ENCODE data around the gene DERA.
"Not testable (repeated sequence)": the region's sequence is repeated elsewhere in the genome, so short reads cannot be mapped to it uniquely, and the experiment has no call there.

DERA gene

DNA sequence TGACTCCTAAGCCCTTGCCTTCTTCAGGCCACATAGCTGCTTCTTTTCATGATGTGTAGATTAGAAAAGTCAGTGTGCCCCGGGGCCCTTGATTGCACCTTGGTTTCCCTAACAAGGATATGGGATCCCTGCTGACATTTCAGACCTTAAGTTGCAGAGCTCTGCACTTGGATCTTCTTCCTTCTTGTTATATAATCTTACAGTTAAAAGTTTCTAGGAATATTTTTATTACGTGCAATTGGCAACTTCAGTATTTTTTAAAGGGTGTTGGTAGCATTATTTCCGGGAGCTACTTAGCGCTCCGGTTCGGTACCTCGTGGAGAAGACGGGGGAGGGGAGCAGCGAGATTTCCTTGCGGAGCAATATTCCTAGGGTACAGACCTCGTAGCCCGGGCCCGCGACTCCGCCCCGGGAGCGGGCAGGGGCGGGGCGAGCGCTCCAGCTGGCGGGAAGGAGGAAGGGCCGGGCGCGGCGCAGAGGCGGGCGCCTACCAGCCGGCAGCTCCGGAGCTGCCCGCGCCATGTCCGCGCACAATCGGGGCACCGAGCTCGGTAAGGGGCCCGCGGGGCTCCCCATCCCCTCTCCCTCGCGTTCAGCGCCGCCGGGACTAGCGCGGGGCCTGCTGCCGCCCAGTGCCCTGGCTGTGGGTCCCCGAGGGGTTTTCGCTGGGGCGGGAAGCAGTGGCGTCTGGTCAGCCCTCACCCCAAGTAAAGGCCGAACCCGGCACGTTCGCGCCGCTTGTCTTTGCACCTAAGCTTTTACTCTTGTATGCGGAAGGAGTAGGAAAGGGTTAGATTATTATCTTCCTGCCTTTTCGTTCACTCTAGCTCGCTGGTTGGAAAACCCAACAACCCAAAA is at the start of gene DERA:
TSS of gene DERA (plus strand) at position 469 of the 858 bp plus-strand sequence. CDS start at position 521, 52 bp downstream.
- peak; percentile 90 for DNase-seq (ENCODE audit: low spot score)

DNA sequence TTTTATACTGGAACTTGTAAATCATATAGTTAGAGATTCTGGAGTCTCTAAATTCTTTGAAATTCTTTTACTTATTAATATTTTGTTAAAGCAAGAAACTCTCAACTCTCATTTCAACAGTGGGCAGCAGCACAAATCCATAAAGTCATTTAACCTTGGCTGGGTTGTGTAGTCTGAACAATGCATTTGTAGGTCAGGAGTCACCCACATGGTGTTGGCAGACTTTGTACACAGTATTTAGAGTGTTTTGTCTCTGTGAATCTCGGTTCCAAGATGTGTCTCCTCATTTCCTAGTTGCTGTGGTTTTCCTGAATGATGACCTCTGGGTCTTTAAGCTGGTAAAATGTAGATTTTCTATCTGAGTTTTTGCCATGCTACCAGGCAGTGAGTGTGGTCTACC is 49.7 kb upstream of the DERA start:
- no peak for DNase-seq (ENCODE audit: low spot score)

DNA sequence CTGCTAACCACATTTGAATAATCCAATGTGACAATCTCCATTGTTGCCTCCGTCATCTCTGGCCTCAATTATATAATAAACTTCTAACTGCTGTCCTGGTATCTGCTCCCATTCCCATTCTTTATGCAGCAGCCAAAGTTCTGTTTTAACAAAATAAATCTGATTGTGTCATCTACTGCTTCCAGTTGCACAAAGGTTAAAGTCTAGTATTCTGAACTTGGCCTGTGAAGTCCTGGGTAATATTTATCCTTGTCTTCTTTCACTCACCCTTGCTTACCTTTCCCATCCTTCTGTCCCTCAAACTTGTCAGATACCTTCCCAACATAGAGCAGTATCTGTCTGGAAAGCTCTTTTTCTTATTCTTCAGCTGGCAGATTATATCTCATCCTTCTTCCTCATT is 48.3 kb upstream of the DERA start:
- DNase-seq (ENCODE audit: low spot score) = no peak

DNA sequence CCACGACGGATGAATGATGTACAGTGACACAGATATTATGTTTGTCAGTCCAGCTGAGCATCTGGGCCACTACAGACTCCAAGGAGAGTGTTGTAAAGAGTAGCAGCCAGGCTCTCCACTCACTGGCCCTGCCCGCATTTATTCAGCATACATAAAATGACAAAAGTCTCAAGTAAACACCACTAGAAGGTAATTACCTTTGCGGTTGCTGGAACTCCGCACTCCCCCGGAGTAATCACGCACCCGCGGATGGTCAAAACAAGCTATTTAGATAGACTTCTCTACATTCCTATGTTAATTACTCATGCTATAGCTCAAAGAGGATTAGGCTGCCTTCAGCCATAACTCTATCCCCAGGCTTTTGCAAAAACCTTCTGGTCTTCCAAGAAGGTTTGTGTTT is 47.8 kb upstream of the DERA start:
- DNase-seq (ENCODE audit: low spot score) = no peak

DNA sequence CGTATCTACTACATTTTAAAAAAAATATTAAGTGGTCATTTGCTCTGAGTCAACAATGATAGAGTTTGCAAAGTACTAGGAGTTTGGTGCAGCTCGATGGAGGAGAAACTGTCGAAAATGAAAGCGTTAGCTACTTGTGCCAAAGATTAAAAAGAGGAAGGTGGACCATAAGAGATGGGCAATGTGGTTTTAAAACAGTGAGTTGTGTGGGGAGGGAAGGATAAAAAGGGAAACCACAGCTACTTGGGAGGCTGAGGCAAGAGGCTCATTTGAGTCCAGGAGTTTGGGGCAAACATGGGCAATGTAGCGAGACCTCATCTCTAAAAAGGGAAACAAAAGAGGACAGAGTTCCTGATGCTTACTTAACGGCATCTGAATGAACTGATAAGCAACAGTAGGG is 47.1 kb upstream of the DERA start:
- DNase-seq (ENCODE audit: low spot score) = no peak

DNA sequence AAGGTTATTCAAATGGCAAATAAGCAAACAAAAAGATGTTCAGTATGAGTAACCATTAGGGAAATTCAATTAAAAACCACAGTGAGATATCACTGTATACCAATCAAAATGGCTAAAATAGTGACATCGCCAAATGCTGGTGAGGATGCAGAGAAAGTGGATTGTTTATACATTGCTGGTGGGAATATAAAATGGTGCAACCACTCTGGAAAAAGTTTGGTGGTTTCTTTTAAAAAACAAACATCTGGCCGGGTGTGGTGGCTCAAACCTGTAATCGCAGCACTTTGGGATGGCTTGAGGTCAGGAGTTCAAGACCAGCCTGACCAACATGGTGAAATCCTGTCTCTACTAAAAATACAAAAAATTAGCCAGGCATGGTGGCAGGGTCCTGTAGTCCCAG is 42.9 kb upstream of the DERA start:
- no peak for DNase-seq (ENCODE audit: low spot score)

DNA sequence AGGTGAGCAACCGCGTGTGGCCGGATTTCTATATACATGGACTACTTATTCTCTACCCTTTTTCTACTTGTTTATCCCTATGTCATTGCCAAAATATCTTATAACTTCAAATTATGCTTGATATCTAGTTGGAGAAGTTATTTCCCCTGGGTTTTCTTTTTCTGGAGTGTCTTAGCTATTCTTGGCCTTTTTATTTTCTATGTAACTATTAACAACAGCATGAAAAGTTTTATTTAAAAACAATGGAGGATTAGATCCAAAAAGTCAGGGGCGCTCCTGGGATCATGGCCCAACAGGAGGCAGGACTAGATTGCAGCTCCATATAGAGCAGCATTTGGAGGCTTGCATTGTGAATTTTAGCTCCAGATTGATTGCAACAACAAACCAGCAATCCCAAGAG is 37.6 kb upstream of the DERA start:
- no peak for DNase-seq (ENCODE audit: low spot score)

DNA sequence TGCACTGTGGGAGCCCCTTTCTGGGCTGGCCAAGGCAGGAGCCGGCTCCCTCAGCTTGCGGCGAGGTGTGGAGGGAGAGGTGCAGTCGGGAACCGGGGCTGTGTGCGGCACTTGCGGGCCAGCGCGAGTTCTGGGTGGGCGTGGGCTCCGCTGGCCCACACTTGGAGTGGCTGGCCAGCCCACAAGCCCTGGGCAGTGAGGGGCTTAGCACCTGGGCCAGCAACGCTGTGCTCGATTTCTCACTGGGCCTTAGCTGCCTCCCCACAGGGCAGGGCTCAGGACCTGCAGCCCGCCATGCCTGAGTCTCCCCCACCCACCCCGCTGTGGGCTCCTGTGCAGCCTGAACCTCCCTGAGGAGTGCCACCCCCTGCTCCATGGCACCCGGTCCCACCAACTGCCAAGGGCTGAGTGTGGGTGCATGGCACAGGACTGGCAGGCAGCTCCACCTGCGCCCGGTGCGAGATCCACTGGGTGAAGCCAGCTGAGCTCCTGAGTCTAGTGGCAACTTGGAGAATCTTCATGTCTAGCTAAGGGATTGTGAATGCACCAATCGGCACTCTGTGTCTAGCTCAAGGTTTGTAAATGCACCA is 36.5 kb upstream of the DERA start:
- DNase-seq (ENCODE audit: low spot score) = not testable (repeated sequence)

DNA sequence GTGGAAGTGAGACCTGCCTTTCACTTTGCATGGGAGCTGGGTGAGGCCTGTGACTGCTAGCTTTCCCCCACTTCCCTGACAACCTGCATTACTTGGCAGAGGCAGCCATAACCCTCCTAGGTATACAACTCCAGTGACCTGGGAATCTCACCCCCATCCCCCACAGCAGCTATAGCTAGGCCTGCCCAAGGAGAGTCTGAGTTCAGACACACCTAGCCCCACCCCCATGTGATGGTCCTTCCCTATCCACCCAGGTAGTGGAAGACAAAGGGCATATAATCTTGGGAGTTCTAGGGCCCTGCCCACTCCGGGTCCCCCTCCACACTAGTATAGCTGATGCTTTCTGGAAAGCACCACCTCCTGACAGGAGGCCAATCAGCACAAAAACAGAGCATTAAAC is 35.3 kb upstream of the DERA start:
- no peak for DNase-seq (ENCODE audit: low spot score)

DNA sequence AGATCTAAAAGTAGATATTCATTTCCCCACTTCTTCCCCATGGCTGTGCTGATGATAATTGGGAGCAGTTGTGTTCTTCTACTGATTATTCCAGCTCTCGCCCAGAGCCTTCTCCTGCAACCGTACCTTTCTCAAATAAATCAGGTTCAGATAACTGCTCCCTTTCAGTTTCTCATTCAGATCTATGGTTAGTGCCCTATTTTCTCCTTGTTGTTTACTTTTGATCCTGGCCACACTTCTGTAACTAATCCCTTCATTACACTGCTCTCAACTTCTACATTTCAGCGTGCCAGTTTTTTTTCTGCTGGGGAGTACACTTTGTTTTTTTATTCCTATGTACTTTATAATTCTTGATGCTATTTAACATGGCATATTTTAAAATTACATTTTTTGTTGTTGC is 31.7 kb upstream of the DERA start:
- no peak for DNase-seq (ENCODE audit: low spot score)

DNA sequence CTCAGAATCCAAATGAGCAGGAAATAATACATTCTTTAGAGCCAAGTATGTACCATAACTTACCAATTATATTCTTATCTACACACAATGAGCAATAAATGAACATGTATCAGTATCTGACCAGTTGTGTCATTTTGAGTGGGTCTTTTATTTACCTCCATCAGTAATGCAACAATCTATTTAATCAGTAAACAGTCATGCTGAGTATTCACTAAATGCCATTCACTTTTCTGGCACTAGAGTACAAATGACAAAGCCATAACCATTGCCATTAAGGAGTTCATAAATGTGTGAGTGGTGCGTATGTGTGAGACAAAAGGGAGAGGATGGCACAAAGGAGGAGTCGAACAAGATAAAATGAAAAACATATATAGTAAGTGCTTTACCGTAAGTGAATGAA is 30.4 kb upstream of the DERA start:
- no peak for DNase-seq (ENCODE audit: low spot score)

DNA sequence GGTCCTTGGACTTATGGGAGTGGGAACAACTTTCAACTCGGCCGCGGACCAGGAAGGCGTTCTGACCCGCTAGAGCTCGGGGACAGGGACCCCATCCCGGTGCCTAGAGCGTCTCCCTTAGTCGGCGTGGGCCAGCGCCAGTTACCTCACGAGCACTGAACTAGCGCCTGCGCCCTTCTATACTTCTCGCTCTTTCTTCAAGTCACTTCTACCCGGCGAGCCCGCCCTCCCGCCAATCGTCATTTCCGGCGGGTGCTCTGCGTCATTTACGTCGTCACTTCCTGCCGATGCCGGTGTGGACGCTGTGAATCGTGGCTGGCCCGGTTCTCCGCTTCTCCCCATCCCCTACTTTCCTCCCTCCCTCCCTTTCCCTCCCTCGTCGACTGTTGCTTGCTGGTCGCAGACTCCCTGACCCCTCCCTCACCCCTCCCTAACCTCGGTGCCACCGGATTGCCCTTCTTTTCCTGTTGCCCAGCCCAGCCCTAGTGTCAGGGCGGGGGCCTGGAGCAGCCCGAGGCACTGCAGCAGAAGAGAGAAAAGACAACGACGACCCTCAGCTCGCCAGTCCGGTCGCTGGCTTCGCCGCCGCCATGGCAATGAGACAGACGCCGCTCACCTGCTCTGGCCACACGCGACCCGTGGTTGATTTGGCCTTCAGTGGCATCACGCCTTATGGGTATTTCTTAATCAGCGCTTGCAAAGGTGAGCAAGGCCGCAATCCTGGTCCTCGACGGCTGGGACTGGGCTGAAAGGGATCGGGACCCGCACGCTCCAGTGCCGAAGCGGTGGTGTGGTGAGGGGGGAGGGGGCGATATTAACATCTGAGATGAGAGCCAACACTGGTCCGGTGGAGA is 28.8 kb upstream of the DERA start, which contains the start of gene STRAP:
TSS of gene STRAP (plus strand) at position 270 of the 854 bp plus-strand sequence. CDS start at position 591, 321 bp downstream.
- peak; percentile 94 for DNase-seq (ENCODE audit: low spot score)

DNA sequence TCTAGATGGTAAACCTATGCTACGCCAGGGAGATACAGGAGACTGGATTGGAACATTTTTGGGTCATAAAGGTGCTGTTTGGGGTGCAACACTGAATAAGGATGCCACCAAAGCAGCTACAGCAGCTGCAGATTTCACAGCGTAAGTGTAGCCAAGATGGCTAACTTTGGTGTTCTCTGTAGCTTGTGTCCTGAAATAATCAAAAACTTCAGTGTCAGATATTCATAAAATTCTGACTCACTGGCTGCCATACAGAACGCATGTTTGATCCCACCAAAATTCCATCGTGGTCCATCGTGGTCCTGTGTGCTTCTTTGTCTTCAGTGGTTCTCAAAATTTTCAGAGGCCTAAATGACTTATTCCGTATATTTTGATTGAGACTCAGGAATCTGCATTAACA is 27.6 kb upstream of the DERA start:
- DNase-seq (ENCODE audit: low spot score) = no peak

DNA sequence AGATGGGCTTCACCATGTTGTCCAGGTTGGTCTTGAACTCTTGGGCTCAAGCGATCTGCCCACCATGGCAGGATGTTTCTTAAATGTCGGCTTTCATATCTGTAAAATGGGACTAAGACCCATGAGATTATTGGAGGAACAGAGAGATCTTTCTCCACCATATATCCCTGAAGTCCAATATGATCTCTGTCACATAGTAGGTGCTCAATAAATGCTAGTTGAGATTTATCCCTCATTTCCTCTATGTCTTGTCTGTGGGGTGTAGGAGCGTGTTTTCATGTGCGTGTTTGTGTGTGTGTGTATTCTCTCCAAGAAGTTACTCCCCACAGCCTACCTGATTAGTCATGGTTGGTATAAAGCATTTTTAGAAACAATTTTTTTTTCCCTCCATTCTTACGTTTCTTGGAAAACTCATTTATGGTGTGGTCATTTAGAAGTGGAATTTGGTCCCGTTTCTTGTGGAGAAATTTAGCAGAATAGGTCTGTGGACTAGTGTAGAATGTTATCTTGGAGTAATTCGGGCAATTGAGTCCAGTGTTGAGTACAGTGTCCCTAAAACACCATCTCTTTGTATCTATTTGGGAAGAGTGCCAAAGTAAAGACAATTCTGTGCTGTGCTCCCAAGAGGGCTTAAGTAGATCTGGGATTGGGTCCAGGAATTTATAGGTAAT is 24.6 kb upstream of the DERA start:
- DNase-seq (ENCODE audit: low spot score) = no peak

DNA sequence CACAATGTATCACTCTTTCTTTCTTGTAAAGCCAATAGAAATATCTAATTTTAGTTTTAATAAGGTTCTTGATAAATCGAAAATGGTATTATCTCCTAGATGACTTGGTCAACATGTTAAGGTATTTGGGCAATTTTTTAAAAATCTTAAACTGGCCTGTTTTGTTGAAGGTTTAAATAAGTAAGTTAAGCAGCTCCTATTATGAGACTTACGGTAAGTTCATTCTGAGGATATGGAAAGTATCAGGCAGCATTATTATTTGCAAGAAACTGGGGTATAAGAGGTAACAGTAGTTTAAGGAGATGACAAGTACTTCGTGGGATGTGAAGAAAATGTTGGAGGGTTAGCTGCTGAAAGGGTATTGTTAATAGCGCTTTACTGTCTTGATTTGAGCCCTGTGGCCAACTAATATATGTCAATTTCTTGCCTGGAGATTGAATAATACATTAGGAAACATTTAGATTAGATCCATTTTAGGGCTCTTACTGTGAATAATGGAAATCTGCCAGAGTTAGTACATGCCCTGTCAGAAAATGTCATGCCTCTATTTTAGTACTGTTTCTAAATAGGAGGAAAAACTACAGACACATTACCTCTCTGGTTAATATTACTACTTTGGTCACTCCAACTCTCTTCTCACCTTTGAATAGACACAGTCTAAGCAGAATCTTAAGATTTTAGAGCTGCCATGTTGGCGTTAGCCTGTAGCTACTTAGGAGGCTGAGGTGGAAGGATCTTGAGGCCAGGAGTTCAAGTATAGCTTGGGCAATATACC is 23.9 kb upstream of the DERA start:
- no peak for DNase-seq (ENCODE audit: low spot score)

DNA sequence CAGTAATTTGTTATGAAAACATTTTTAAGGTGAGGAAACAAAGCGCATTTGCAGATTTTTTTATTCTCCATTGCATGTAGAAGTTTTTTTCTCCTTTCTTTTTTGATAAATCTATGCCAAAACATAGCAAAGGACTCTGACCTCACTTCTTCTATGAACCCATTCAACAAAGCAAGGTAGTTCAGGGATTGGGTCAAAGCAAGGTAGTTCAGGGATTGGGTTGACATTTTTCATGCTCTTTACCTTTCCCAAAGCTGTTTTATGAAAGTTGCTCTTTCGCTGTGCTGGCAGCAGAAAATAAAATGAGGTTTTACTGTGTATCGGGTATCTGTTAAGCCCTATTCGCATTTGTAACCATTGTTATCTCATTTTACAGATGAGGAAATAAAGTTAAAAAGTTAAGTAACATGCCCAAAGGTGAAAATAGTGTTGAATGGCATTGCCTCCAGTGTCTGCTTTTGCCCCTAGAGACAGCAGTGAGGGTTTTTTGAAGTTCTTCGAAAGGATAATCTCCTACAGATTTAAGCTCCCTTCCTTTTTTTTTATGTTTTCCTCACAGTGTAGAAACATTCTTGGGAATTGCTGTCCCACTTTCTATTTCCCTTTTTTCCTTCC is 18.4 kb upstream of the DERA start:
- no peak for DNase-seq (ENCODE audit: low spot score)

DNA sequence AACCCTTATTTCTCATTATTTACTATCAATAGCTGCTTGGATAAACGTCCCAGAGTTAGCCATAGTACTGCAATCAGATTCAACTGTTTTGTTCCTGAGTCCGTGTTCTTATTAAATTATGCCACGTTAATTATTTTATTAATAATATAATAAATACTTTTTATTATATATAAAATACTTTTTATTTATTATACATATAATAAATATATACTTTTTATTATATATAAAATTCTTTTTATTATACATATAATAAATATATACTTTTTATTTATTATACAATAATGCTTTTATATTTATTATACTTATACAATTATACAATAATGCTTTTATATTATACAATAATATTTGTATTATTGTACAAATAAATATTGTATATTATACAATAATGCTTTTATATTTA is 17.9 kb upstream of the DERA start:
- no peak for DNase-seq (ENCODE audit: low spot score)

DNA sequence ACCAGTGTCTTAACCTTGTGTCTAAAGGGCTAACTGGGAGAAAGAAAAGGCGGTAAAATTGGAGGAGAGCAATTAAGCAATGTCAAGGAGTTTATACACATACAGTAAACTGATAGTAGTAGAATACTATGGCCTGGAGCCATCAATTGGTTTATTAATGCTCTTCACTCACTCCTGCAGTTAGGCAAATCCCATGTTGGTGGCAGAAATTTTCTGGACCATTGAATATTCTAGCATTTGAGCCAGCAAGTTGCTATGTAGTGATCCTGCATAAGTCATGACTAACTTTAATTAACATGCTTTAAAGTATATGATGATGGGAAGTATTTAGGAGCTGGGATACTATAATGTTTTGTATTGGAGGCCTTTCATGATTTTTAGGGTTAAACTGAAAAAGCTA is 14.3 kb upstream of the DERA start:
- no peak for DNase-seq (ENCODE audit: low spot score)

DNA sequence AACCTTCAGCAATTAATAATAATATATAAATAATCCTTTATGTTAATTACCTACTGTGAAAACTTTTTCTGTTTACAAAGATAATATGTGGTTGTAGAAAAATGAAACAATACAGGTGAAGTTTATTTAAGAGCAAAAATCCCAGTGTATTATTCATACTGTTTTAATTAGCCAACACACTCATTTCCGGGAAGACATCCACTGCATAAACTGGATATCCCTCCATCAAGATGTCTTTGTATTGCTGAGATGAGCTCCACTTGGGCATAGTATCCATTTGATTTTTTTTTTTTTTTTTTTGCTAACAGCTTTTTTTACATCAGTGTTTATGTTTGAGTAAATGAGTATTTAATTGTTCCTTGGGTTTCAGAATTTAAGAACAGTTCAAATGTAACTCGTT is 13.7 kb upstream of the DERA start:
- no peak for DNase-seq (ENCODE audit: low spot score)

DNA sequence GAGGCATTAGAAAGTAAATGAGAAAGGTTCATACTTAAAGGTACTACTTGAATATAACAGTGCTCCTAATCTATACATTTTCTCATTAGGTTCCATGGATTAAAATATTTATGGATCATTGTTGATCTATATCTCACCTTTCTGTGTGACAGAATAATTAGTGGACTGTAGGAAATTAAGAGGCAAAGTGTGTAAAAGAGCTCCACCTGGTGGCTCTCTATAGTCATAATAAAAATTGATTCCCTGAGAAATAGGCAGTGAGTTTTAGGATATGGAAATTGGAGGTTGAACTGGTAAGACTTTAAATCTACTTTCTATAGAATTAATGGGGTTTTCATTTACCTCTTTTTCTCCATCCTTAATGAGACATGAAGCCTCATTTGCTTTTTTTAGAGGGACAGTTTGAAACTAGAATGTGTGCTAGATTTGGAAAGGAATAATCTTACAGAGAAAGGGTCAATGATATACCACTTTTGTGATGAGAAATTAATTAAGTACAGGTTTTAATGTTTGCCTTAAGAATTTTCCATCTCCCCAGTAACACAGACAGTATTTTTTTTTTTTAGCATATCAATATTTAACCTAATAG is 11.8 kb upstream of the DERA start:
- peak; percentile 21 for DNase-seq (ENCODE audit: low spot score)
